8988T (cell line): Measurements from ENCODE around the gene SLC22A15.
"Not testable (repeated sequence)": the region's sequence is repeated elsewhere in the genome, so short reads cannot be mapped to it uniquely, and the experiment has no call there.

Experiments used
- DNase-seq: peaks from one replicate; pipeline ENCODE4 v3.0.0; 2011

SLC22A15 gene

GRCh38 chr1:115982400-115982799, 6.1 kb downstream of the SLC22A15 start:
- DNase-seq, result no peak

DNA sequence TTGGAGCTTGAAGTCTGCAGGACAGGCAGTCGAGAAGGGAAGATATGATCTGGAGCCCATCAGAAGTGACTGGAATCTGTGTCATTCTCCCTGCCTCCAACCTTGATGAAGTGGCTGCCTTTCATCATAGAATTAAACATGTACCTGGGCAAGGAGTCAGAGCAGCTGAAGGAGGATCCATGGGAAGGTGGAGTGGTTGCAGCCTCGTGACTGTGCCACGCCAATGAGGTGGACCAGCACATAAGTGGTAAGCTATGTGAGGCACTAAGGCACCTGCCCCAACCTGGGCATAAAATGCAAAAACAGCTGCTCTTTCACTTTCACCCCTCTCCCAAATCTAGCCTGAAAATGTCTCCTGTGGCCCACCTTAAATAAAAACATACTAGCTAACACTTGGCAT, 7.3 kb downstream of the SLC22A15 start:
- DNase-seq, result no peak

- no peak for DNase-seq
Observed at GRCh38 chr1:115987623-115988022, 11.3 kb downstream of the SLC22A15 start.

- no peak for DNase-seq
Observed at GRCh38 chr1:115988953-115989352, 12.6 kb downstream of the SLC22A15 start.

DNA sequence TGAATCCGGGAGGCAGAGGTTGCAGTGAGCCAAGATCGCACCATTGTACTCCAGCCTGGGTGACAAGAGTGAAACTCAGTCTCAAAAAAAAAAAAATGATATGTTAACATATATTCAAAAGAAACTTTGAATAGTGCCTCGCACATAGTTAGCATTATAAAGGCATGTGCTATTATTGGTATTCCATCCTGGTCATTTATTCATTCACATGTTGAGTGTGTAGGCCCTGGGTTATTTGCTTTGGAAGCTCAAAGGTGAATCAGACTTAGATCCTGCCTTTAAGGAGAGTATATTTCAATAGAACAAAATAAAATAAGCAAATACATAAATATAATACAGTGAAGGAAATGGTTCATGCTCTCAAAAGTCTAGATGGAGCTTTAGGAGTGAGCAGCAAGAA, 13.4 kb downstream of the SLC22A15 start:
- no peak for DNase-seq

DNA sequence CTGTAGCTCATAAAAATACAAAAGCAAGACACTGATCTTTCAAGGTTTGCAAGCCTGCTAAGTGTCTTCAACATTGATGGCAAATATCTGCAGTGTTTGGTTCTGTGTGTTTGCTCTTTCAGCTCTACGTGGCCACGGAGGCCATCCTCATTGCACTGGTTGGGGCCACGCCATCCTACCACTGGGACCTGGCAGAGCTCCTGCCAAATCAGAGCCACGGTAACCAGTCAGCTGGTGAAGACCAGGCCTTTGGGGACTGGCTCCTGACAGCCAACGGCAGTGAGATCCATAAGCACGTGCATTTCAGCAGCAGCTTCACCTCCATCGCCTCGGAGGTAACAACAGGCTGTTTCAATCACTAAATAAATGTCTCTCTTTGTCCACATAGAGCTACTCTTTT, 15.6 kb downstream of the SLC22A15 start:
- no peak for DNase-seq

DNA sequence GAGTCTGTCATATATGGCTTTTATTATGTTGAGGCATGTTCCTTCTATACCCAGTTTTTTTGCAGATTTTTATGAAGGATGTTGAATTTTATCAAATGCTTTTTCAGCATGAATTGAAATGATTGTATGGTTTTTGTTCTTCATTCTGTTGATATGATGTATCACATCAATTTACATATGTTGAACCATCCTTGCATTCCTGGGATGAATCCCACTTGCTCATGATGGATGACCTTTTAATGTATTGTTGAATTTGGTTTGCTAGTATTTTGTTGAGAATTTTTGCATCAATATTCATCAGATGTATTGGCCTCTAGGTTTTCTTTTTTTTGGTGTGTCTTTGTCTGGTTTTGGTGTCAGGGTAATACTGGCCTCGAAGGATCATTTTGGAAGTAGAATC, 21.6 kb downstream of the SLC22A15 start:
- not testable (repeated sequence) for DNase-seq

- DNase-seq, result no peak
Observed at GRCh38 chr1:116001739-116002487, 25.6 kb downstream of the SLC22A15 start.

DNA sequence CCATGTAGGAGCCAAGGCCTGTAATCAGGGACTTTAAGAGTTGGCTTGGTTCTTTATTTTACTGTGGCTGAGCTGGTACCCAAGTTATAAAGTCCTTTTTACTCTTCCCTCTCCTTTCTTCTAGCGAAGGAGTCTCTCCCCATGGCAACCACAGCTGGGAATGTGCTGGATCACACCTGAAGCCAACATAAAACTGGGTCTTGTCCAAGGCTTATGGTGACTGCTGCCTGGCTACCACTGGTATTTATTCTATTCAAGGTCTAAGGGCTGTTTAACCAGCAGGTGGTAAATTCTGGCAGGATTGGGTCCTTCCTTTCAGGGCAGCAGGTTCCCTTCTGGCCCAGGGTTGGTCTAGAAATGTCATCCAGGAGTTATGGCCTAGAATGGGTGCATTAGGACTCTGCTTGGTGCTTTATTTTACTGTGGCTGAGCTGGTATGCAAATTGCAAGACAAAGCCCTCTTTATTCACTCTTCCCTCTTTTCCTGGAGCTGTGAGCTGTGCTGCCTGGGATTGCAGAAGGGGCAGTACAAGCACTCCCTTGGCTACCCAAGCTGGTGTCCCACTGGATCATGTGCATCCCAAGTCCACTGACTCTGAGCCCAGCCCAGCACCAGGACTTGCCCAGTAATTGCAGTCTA, 26.6 kb downstream of the SLC22A15 start:
- no peak for DNase-seq

- DNase-seq, result no peak
Observed at GRCh38 chr1:116003823-116004222, 27.5 kb downstream of the SLC22A15 start.

DNA sequence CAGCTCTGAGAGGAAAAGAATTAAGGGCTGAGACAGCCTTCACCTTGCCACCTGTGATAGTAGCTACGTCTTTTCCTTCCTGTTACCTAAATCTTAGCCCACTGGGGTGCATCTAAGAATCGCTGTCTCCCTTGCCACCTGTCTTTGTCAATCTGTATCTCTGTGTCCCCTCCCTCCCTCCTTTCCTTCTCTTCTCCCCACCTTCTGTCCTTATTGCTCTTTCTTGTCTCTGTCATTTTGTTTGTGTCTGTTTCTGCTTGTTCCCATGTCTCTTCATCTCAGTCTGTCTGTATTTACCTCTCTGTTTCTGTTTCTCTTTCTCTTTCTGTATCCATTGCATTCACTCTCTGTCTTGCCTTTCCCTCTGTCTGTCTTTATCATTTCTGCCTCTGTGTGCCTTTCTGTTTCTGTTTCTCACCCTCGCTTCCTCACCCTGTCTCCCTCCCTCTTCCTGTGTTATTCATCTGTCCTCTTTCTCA, 30.2 kb downstream of the SLC22A15 start:
- no peak for DNase-seq

DNA sequence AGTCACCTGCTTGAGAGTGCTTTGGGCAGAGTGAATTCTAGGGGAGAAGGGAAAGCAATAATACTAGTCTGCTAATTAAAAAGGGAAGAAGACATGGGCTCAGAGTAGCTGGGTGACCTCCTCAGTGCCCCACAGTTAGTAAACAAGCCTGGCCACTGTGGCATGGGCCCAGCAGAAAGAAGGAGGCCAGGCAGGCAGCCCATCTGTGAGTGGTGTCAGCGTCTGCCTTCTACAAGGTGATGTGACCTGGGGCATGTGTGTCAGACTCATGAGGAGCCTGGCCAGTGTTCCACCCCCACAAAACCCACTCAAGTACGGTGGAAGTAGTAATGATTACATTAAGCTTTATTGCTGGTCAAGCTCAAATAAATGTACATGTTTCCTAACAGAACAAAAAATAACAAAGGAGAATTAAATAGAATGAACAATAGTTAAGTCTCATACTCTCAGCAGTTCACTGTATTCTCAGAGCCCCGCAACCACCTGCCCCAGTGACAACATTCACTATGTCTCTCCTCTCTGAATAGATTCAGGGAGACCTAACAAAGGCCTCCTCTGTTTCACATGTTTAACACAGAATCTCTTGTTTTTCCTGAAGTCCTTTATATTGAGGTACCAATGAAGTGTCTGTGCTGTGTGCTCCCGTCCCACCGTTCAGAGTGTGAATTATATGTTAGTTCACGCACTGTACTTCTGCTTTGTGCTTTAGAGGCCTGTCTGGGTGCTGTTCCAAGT, 32.5 kb downstream of the SLC22A15 start:
- DNase-seq, result no peak

DNA sequence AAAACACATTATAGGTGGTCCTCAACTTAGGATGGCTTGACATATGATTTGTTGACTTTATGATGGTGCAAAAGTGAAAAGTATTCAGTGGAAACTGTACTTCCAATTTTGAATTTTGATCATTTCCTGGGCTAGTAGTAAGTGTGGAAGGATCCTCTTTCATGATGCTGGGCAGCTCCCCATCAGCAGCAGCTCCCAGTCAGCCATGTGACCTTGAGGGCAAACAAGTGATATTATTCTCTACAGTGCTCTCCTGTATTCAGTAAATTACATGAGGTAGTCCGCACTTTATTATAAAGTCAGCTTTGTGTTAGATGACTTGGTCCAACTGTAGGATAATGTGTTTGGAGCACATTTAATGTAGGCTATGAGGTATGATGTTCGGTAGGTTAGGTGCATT, 36.4 kb downstream of the SLC22A15 start:
- DNase-seq, result no peak

DNA sequence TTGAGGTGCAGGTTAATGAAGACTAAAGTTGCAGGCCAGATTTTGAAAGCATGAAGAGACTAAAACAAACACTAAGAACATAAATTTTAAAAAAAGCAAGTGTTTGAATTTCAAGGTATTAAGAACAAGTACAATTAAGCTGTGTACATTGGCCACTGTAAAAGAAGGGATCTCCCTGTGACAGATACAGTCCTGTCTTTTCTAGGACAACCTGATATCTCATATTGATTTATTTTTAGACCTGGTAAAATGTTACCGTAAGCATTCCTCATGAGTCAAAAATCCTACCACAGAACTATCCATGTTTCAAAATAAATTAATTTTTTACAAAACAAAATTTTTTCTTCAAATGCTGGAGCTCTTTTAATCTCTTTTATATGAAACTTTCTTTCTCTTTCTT, 39.4 kb downstream of the SLC22A15 start:
- no peak for DNase-seq

DNA sequence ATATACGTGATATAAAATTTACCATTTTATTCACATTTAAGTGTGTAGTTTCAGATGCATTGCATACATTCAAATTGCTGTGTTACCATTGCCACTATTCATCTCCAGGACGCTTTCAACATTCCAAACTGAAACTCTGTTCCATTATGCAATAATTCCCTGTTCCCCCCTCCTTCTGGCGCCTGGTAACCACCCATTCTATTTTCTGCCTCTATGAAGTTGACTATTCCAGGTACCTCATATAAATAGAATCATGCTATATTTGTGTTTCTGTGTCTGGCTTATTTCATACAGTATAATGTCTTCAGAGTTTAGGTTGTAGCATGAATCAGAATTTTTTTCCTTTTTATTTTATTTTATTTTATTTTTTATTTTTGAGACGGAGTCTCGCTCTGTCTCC, 41.7 kb downstream of the SLC22A15 start:
- no peak for DNase-seq

DNA sequence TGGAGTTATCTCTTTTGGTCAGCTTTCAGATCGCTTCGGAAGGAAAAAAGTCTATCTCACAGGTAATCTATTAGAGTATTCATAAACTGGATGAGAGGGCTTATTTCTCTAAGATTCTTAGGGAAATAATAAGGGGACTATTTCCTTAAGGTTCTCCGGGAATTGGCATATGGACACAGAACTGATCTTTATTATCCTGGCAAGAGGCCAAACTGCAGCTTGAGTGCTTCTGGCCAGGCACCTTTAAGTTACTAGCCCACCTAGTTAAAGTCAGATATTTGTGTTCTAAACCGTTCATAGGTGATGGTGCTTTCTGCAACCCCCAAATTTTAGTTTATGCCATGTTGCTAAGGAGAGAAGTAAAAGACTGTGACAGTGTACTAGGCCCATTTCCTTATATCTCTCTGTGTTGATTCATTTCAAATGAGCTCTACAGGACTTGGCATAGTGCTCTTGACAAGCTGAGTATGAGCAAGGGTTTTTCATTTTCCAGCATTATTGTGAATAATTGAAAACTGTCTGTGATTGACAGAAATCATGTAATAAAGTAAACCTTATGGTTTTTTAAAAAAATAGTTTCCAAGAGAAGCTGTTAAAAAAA, 43.4 kb downstream of the SLC22A15 start:
- DNase-seq, result no peak

DNA sequence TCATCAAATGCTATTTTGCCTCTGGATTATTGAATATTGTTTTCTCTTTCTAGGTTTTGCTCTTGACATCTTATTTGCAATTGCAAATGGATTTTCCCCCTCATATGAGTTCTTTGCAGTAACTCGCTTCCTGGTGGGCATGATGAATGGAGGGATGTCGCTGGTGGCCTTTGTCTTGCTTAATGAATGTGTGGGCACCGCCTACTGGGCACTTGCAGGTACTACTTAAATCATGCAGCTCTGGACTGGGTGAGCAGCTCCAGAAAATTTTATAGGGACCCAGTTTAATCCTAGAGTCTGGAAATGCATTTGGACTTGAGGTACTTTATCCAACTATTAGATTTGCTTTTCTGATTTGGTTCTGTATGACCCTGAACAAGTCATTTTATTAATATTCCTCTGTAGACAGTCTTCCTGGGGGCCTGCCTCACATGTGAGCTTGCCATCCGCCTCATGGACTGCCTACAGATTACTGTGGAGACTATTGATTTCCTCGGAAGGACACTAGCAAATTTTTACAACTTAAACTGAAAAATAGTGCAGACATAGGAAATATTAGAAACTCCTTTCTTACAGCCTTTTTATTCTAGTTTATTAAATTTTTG, 44.5 kb downstream of the SLC22A15 start:
- peak; percentile 29 for DNase-seq

- DNase-seq, result no peak
Observed at GRCh38 chr1:116024626-116025025, 48.3 kb downstream of the SLC22A15 start.

- DNase-seq, result no peak
Observed at GRCh38 chr1:116026631-116027030, 50.3 kb downstream of the SLC22A15 start.

DNA sequence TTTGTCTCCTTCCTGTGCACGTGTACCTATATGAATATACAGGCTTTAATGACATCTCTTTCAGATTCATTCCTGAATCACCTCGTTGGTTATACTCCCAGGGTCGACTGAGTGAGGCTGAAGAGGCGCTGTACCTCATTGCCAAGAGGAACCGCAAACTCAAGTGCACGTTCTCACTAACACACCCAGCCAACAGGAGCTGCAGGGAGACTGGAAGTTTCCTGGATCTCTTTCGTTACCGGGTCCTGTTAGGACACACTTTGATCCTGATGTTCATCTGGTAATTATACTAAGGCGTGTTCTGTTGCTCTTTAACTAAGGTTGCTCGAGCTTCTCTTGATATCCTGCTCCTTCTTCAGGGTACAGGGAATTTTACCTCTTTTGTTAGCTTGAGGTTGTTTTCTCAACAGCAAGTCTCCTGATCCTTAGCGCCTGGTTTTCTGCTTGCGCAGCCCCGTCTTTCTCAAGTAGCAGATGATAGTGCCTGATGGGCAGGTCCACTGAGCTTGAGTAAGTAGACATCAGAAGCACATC, 55.1 kb downstream of the SLC22A15 start:
- no peak for DNase-seq

DNA sequence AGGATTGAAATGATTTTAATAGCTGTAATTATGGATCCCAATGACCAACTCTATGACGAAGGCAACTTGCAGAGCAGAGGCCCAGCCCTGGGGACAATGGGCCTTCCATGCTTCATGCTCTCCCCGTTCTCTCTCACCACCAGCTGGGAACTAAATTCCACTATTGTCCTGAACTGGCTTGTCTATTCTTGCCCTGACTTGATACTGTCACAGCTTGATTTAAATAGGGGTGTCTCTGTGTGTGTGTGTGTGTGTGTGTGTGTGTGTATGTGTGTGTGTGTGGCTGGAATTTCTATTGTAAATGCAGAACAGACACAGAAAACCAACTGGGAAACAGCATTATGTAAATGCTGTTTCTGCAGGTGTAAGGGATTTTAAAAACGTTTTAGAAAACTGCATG, 57.0 kb downstream of the SLC22A15 start:
- no peak for DNase-seq

- no peak for DNase-seq
Observed at GRCh38 chr1:116036255-116036654, 59.9 kb downstream of the SLC22A15 start.

DNA sequence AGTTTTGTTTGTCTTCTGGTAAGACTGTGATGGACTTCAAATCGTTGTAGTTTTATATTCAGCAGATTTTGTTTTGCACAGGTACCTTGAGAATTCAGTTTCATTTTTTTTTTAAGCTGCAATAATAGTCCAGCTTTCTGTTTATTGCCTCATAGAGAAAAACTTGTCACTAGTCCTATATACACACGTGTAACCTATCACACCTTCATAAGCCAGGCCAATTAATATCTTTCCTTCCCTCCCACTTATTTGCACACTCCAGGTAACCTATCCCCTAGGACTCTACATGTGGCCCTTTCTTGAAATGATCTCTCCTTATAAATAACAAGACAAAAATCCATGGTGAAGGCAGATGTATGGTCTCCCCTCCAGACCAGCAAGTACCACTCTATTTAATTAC, 62.4 kb downstream of the SLC22A15 start:
- no peak for DNase-seq
